ENCODE data around the gene LEMD3. TPM values are rescaled to one million over a fixed set of nuclear protein-coding genes. Genes with fewer than 3 reads are reported as not detected.
A peak's percentile ranks its signal among the peaks of the same experiment; 100 is the strongest.

The LEMD3 gene
- total and polyA plus RNA-seq, 2 of the 8 experiments (the other 6 are each of a cell fraction or from before 2014, with no cell fraction given): 5.8 to 33.2 TPM

DNA sequence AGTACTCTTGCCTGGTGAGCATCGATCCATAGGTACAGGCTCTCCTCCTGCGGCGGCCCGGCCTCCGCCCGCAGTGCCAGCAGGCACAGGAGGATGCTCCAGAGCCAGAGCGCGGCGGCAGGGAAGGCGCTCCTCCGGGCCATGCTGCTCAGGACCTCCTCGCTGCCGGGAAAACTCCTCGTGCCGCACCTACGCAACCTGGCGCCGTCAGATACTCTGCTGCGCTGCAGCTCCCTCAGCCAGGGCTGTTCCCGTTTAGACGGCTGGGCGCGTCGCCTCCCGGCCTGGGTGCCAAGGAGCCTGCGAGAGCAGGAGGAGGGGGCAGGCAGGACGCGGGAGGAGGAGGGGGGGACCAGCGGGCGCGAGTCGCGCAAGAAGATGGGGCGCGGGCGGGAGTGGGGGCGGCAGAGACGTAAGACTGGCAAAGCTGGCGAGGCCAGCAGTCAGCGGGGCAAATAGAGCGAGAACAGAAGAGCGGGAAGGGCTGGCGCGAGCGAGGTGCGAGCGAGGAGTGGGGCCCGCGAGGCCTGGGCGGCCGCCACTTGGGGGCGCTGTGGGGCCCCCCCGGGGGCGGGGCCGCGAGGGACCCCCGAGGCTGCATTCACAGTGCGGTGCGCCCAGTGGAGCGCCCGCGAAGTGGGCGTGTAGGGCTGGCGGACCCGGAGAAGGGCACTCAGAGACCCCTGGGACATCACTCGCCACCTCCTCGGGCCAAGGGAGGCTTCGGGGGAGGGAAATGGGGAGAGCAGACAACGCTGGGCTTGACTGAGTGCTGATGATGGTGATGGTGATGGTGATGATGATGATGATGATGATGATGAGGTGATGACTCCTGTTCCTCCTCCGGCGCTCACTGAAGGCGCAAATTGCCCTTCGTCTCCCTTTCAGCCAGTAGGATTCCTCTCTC is 48.1 kb upstream of the LEMD3 start, which contains the start of gene WIF1 (continued):
- TF ChIP-seq, protein P1, sequence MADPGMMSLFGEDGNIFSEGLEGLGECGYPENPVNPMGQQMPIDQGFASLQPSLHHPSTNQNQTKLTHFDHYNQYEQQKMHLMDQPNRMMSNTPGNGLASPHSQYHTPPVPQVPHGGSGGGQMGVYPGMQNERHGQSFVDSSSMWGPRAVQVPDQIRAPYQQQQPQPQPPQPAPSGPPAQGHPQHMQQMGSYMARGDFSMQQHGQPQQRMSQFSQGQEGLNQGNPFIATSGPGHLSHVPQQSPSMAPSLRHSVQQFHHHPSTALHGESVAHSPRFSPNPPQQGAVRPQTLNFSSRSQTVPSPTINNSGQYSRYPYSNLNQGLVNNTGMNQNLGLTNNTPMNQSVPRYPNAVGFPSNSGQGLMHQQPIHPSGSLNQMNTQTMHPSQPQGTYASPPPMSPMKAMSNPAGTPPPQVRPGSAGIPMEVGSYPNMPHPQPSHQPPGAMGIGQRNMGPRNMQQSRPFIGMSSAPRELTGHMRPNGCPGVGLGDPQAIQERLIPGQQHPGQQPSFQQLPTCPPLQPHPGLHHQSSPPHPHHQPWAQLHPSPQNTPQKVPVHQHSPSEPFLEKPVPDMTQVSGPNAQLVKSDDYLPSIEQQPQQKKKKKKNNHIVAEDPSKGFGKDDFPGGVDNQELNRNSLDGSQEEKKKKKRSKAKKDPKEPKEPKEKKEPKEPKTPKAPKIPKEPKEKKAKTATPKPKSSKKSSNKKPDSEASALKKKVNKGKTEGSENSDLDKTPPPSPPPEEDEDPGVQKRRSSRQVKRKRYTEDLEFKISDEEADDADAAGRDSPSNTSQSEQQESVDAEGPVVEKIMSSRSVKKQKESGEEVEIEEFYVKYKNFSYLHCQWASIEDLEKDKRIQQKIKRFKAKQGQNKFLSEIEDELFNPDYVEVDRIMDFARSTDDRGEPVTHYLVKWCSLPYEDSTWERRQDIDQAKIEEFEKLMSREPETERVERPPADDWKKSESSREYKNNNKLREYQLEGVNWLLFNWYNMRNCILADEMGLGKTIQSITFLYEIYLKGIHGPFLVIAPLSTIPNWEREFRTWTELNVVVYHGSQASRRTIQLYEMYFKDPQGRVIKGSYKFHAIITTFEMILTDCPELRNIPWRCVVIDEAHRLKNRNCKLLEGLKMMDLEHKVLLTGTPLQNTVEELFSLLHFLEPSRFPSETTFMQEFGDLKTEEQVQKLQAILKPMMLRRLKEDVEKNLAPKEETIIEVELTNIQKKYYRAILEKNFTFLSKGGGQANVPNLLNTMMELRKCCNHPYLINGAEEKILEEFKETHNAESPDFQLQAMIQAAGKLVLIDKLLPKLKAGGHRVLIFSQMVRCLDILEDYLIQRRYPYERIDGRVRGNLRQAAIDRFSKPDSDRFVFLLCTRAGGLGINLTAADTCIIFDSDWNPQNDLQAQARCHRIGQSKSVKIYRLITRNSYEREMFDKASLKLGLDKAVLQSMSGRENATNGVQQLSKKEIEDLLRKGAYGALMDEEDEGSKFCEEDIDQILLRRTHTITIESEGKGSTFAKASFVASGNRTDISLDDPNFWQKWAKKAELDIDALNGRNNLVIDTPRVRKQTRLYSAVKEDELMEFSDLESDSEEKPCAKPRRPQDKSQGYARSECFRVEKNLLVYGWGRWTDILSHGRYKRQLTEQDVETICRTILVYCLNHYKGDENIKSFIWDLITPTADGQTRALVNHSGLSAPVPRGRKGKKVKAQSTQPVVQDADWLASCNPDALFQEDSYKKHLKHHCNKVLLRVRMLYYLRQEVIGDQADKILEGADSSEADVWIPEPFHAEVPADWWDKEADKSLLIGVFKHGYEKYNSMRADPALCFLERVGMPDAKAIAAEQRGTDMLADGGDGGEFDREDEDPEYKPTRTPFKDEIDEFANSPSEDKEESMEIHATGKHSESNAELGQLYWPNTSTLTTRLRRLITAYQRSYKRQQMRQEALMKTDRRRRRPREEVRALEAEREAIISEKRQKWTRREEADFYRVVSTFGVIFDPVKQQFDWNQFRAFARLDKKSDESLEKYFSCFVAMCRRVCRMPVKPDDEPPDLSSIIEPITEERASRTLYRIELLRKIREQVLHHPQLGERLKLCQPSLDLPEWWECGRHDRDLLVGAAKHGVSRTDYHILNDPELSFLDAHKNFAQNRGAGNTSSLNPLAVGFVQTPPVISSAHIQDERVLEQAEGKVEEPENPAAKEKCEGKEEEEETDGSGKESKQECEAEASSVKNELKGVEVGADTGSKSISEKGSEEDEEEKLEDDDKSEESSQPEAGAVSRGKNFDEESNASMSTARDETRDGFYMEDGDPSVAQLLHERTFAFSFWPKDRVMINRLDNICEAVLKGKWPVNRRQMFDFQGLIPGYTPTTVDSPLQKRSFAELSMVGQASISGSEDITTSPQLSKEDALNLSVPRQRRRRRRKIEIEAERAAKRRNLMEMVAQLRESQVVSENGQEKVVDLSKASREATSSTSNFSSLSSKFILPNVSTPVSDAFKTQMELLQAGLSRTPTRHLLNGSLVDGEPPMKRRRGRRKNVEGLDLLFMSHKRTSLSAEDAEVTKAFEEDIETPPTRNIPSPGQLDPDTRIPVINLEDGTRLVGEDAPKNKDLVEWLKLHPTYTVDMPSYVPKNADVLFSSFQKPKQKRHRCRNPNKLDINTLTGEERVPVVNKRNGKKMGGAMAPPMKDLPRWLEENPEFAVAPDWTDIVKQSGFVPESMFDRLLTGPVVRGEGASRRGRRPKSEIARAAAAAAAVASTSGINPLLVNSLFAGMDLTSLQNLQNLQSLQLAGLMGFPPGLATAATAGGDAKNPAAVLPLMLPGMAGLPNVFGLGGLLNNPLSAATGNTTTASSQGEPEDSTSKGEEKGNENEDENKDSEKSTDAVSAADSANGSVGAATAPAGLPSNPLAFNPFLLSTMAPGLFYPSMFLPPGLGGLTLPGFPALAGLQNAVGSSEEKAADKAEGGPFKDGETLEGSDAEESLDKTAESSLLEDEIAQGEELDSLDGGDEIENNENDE (IDR thresholded peaks at IDR 0.05; ENCODE audit: insufficient replicate concordance, low read length): no peak
- TF ChIP-seq, protein P2, sequence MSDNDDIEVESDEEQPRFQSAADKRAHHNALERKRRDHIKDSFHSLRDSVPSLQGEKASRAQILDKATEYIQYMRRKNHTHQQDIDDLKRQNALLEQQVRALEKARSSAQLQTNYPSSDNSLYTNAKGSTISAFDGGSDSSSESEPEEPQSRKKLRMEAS (IDR thresholded peaks at IDR 0.05): peak; percentile 99
- TF ChIP-seq JUND (IDR thresholded peaks at IDR 0.05; ENCODE audit: low read length) (no peak), KDM4A (IDR thresholded peaks at IDR 0.05; ENCODE audit: low read depth, low read length, severe bottlenecking) (peak; percentile 85), CBX5 (IDR thresholded peaks at IDR 0.05; ENCODE audit: low read depth, low read length) (no peak), POLR2A (IDR thresholded peaks at IDR 0.05; ENCODE audit: control extremely low read depth in 1 of 2, low read depth in 2 of 2, low read length in 2 of 2) (no peak), SUZ12 (IDR thresholded peaks at IDR 0.05; ENCODE audit: low read length) (no peak), SRF (IDR thresholded peaks at IDR 0.05; ENCODE audit: low read depth, low read length) (no peak)
- TF ChIP-seq, protein P3, sequence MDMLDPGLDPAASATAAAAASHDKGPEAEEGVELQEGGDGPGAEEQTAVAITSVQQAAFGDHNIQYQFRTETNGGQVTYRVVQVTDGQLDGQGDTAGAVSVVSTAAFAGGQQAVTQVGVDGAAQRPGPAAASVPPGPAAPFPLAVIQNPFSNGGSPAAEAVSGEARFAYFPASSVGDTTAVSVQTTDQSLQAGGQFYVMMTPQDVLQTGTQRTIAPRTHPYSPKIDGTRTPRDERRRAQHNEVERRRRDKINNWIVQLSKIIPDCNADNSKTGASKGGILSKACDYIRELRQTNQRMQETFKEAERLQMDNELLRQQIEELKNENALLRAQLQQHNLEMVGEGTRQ (IDR thresholded peaks at IDR 0.05; ENCODE audit: low read length): no peak

All from H1 (cell line).